Heart right ventricle (tissue), 16 donors: ENCODE measurements around the gene IL17REL. TPM values are rescaled to one million over a fixed set of nuclear protein-coding genes. Genes with fewer than 3 reads are reported as not detected.

Experiments used
- ATAC-seq, 8 donors: fragments of 200-7000 bp; cut with Tn5 transposase; one replicate each; pipeline ENCODE4 v1.9.1; 2020; ENCODE audit warnings: mild to moderate bottlenecking in 8 of 8, moderate library complexity in 8 of 8, moderate number of reproducible peaks in 1 of 8
- DNase-seq, 2 donors: peaks; one replicate each; pipeline ENCODE4 v3.0.0-alpha.2; 2020
- H3K27ac ChIP-seq, 10 donors: fragments of 200-600 bp; sonication (generic) in 2 of 10; one replicate each; pipeline versions ENCODE4 v1.5.0 to v1.8.0; 2020 to 2022; ENCODE audit warnings: mild to moderate bottlenecking in 3 of 10
- H3K27me3 ChIP-seq, 7 donors: fragments of 200-600 bp; one replicate each; pipeline ENCODE4 v1.8.0; 2021 to 2022; ENCODE audit warnings: mild to moderate bottlenecking in 2 of 7
- H3K36me3 ChIP-seq, 9 donors: fragments of 200-600 bp; sonication (generic) in 1 of 9; one replicate each; pipeline versions ENCODE4 v1.5.0 to v1.8.0; 2020 to 2022; ENCODE audit warnings: mild to moderate bottlenecking in 2 of 9
- H3K4me1 ChIP-seq, 9 donors: fragments of 200-600 bp; sonication (generic) in 1 of 9; one replicate each; pipeline versions ENCODE4 v1.5.0 to v1.8.0; 2020 to 2022; ENCODE audit warnings: mild to moderate bottlenecking in 4 of 9
- H3K4me3 ChIP-seq, 10 donors: fragments of 200-600 bp; sonication (generic) in 2 of 10; one replicate each; pipeline versions ENCODE4 v1.5.0 to v1.8.0; 2020 to 2022; ENCODE audit warnings: mild to moderate bottlenecking in 7 of 10, moderate library complexity in 2 of 10
- H3K9me3 ChIP-seq, 11 donors: fragments of 200-600 bp in 10 of 11; sonication (generic) in 2 of 11; one replicate each; pipeline versions ENCODE4 v1.5.0 to v1.8.0; 2013 to 2022; ENCODE audit warnings: mild to moderate bottlenecking in 2 of 11, control low read depth in 1 of 11, moderate library complexity in 1 of 11
- WGBS, 2 donors: extraction: QIAGEN DNeasy Blood & Tissue Kit; methylation state at CpG; one replicate each; pipeline ENCODE4 v1.1.7; 2013; ENCODE audit warnings: inconsistent platforms in 1 of 2; 5-methylcytosine and 5-hydroxymethylcytosine counted together
- intact Hi-C, 10 donors: fragments of 100-400 bp; cut with DNase I; formaldehyde crosslinking; loops; one replicate each; pipeline versions ENCODE4 v1.11.1 to v1.14.2; 2022
- polyA plus RNA-seq, 2 donors: library from polyadenylated mRNA; stranded (reverse); fragments of 200-250 nt; gene quantifications; one replicate each; pipeline ENCODE4 v1.2.3, GENCODE V29; 2013
- total RNA-seq, 10 donors: library from RNA; stranded (reverse); fragmentation: NEBNext Ultra II Directional in 3 of 10; extraction: Animal tissue kit (Norgen Biotek cat#: 25700) in 3 of 10; gene quantifications; one replicate each; pipeline versions ENCODE4 v1.2.1 to v1.2.4, GENCODE V29; 2021 to 2023
- TF ChIP-seq, protein P1 (sequence below), 9 donors: fragments of 200-600 bp; sonication (generic) in 2 of 9; IDR thresholded peaks; one replicate each; pipeline versions ENCODE4 v1.5.0 to v1.8.0; 2021 to 2022; ENCODE audit warnings: antibody characterized with exemption in 9 of 9, mild to moderate bottlenecking in 5 of 9, moderate library complexity in 1 of 9
- donor health status: Arrhythmogenic right ventricular cardiomyopathy.
- donor health status: ischemic (EF 13 %, LVEDD 7.1; RV severe dilation, severe dysfunction).
- donor health status: healthy with polysubstance abuse.
- donor health status: DM: no; HTN: yes; CAD: no.
- donor health status: DM: no; HTN: no; CAD: no.
- donor health status: ischemic (EF 25% LVEDD 6.9; RV normal size, moderate dysfunction).
- donor health status: ischemic (EF 25% LVEDD 5.7; RV mildly dilated, moderate dysfunction).
- donor health status: healthy.
- donor health status: DM: yes; HTN: yes; CAD: no.
- donor health status: Ischemic cardiomyopathy.
- donor health status: ischemic (EF 35%, LVEDD 5.7; RV mildly dilated, moderate dysfunction).
- donor health status: nonischemic (EF 11% LVEDD 7.7; RV severe dilation, severe dysfunction).
- donor health status: DM: yes; HTN: yes; CAD: no.
- donor health status: PGD.
- donor health status: ischemic (EF 29% LVEDD 5.4; RV normal size, mild dysfunction).
- donor health status: nonischemic (EF 23%, LVEDD 6.1; RV moderate dilation, normal function).

The IL17REL gene
- total and polyA plus RNA-seq, 12 donors: 0.11 TPM; not detected in 11

DNA sequence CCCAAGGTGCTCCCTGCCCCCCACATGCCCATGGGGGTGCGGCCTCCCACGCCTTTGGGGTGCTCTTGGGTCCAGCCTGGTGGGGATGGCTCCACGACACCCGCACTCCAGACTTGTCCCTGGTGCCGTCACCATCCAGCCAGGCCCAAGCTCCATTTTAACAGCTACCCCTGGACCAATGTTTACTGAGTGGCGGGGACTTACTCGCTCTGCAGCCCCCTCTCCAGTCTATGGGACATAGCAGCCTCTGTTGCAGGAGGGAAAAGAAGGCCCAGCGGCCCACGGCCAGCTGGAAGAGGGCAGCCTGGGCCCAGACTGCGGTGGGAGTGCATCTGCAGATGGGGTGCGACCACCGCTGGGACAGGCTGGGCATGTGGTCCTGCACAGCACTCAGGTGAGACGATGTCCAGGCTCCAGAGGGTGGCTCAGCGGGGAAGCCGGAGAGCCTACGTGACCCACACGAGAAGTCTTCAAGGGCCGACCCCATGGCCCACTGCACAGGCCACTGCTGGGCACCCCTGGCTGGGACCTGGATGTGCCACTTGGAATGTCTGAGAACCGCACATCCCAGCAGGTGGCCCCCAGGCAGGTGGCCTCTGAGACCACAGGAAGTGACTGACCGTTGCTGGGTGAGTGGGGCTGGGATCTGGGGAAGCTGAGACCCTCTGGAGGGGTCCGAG, 18.1 kb downstream of the IL17REL start:
- DNase-seq (no peak), ATAC-seq (no peak)
- intact Hi-C loops: loop anchor here in 3 of 10 donors (5.0 to 10.0 kb wide), 3 partner anchors 38 to 70 kb away; no protein-coding TSS in a partner anchor
- Histone ChIP-seq H3K36me3 (no peaks in the 10 kb centered on the region), H3K4me1 (peaks cover 0 to 10% (median 3%) of the 10 kb centered on the region in 9 donors), H3K27me3 (peaks cover 0 to 7% (median 0%) of the 10 kb centered on the region in 7 donors), H3K9me3 (peaks cover 0 to 27% (median 11%) of the 10 kb centered on the region in 11 donors), H3K27ac (no peak overlapping the region), H3K4me3 (no peak overlapping the region)
- TF ChIP-seq, protein P1, sequence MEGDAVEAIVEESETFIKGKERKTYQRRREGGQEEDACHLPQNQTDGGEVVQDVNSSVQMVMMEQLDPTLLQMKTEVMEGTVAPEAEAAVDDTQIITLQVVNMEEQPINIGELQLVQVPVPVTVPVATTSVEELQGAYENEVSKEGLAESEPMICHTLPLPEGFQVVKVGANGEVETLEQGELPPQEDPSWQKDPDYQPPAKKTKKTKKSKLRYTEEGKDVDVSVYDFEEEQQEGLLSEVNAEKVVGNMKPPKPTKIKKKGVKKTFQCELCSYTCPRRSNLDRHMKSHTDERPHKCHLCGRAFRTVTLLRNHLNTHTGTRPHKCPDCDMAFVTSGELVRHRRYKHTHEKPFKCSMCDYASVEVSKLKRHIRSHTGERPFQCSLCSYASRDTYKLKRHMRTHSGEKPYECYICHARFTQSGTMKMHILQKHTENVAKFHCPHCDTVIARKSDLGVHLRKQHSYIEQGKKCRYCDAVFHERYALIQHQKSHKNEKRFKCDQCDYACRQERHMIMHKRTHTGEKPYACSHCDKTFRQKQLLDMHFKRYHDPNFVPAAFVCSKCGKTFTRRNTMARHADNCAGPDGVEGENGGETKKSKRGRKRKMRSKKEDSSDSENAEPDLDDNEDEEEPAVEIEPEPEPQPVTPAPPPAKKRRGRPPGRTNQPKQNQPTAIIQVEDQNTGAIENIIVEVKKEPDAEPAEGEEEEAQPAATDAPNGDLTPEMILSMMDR (IDR thresholded peaks at IDR 0.05): no peak
- 90 to 93% methylated on average over 20 to 21 of the region's 21 CpGs for WGBS, 2 donors

DNA sequence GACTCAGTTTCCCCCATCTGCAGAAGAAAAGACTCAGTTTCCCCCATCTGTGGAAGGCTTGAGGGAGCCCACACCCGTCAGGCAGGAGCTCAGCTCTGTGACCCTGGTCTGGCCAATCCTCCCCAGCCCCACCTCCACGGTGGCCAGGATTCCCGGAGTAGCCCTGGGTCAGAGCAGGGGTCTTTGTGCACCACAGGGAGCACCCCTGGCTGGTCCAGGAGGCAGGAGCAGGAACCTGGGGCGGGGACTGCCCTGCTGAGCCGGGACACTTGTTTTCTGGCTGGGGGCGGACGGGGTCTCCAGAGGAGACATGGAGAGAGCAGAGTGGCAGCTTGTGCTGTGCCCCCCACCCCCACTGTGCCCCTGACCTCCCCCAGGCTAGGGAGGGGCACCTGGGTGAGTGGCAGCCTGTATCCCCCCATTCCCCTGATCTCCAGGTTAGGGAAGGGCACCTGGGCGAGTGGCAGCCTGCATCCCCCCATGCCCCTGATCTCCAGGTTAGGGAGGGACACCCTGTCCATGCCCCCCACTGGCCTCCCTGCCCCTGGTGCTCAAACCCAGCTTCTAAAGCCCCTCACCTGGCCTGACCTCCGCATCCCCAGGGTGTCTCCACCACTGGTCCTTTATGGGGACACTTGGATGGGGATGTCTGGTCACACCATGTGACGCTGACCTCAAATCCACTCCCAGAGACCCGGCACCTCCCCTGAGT, 18.8 kb downstream of the IL17REL start:
- Histone ChIP-seq H3K27ac (no peak overlapping the region), H3K27me3 (peaks cover 0 to 1% (median 0%) of the 10 kb centered on the region in 7 donors), H3K36me3 (no peaks in the 10 kb centered on the region), H3K4me3 (no peak overlapping the region), H3K9me3 (peaks cover 0 to 27% (median 11%) of the 10 kb centered on the region in 11 donors), H3K4me1 (peaks cover 0 to 9% (median 2%) of the 10 kb centered on the region in 9 donors)
- TF ChIP-seq, protein P1 (IDR thresholded peaks at IDR 0.05): peak in 2 of 9 donors; percentile 0 to 6
- WGBS, 2 donors: 67 to 75% methylated on average over 11 of the region's 11 CpGs
- intact Hi-C loops: loop anchor here in 8 of 10 donors (1.0 to 10.0 kb wide), 5 partner anchors 38 to 69 kb away; no protein-coding TSS in a partner anchor
- DNase-seq: no peak
- peak in 4 of 8 donors; percentile 10 to 34 (median 18) for ATAC-seq

DNA sequence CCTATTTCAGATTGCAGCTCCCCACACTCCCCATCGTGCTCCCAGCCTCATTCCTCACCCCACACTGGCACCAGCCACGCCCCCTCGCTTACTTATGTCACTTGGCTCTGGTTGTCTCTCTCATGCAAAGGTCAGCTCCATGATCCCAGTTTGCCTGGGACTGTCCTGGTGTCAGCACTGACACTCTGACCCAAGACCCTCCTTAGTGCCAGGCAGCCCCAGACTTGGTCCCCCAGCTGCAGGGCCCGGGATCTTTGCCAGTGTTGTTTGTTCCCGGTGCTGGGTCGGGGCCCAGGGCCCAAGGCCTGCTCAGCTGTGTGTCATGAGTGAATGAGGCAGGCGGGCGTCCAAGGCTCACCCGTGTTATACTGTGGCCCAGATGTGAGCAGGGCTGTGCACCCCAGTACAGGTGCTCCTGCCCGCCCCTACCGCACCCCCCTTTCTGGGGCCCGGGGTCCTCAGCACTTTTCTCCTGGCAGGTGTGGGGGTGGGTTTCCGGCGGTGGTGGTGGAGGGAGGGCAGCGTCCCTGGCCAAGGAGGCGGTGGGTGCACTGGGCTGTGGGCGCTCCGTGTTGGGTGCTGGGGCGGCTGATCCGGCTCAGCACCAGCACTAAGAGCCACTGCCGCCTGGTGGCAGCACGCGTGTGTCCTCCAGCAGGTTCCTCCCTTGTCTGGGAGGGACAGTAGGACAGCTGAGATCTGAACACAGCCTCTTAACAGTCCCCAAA, 19.5 kb downstream of the IL17REL start:
- H3K27me3 ChIP-seq: no peaks in the 10 kb centered on the region
- no peaks in the 10 kb centered on the region for H3K36me3 ChIP-seq
- intact Hi-C loops: loop anchor here in 9 of 10 donors (1.0 to 10.0 kb wide), 5 partner anchors 39 to 68 kb away; no protein-coding TSS in a partner anchor
- peak; percentile 54 to 73 for DNase-seq
- peak; percentile 73 to 90 (median 85) for ATAC-seq
- peaks cover 0 to 9% (median 2%) of the 10 kb centered on the region in 9 donors for H3K4me1 ChIP-seq
- no peak overlapping the region for H3K27ac ChIP-seq
- TF ChIP-seq, protein P1 (IDR thresholded peaks at IDR 0.05): peak; percentile 61 to 84 (median 72)
- H3K9me3 ChIP-seq: peaks cover 0 to 27% (median 11%) of the 10 kb centered on the region in 11 donors
- WGBS, 2 donors: 31 to 33% methylated on average over 23 of the region's 23 CpGs
- no peak overlapping the region for H3K4me3 ChIP-seq
